HepG2 (cell line): ENCODE results near the gene PTPRD. TPM values are rescaled to one million over a fixed set of nuclear protein-coding genes. Genes with fewer than 3 reads are reported as not detected.
A peak's percentile ranks its signal among the peaks of the same experiment; 100 is the strongest.
"Not testable (repeated sequence)": the region's sequence is repeated elsewhere in the genome, so short reads cannot be mapped to it uniquely, and the experiment has no call there.

Experiments
- ATAC-seq: fragments of 200-7000 bp; cut with Tn5 transposase; 3 replicates; pipeline ENCODE4 v1.9.1; 2020; ENCODE audit warnings: mild to moderate bottlenecking, moderate library complexity
- BruUV-seq: library from RNA; stranded (reverse); fragments of 400-500 nt; replicated peaks from 2 replicates; lab custom pipeline; 2021; lab: Mats Ljungman, UMichigan
- CTCF ChIA-PET: fragments of 300-600 bp; formaldehyde crosslinking; extraction: SDS; loops from one replicate; lab custom pipeline; 2021; ENCODE audit warnings: low total read pairs, inconsistent platforms, low intra/inter-chr PET ratio; lab: Yijun Ruan, JAX
- POLR2A ChIA-PET: fragments of 350-600 bp; sonication (Branson Sonifier 250); formaldehyde crosslinking; loops from one replicate; lab custom pipeline; 2020; ENCODE audit warnings: antibody characterized with exemption, inconsistent platforms; lab: Yijun Ruan, JAX
- DNase-seq: peaks from one replicate; pipeline ENCODE4 v3.0.0-alpha.2; 2015; ENCODE audit warnings: low spot score
- FAIRE-seq: peaks from 3 replicates; lab custom pipeline; 2011; peaks lifted over from hg19 to GRCh38; lab: Jason Lieb, UNC
- H2AFZ ChIP-seq: one replicate; pipeline ENCODE4 v1.6.1; 2011; ENCODE audit warnings: low read length, inconsistent platforms
- H3K27ac ChIP-seq: fragments of 300-600 bp; 3 replicates; pipeline ENCODE4 v1.8.0; 2011; ENCODE audit warnings: mixed run types, mild to moderate bottlenecking, mixed read lengths, low read length, inconsistent platforms; ENCODE audit not compliant: insufficient read depth; ENCODE audit errors: extremely low read length
- H3K27me3 ChIP-seq, 2 experiments: fragments of 200-600 bp in 1 of 2; 2 replicates in 1 of 2; 3 replicates in 1 of 2; pipeline versions ENCODE4 v1.6.0 to v1.8.0; 2011; ENCODE audit warnings: low read length in 2 of 2, mild to moderate bottlenecking in 2 of 2, moderate library complexity in 2 of 2, inconsistent platforms in 1 of 2; ENCODE audit not compliant: insufficient read depth in 2 of 2, control insufficient read depth in 1 of 2
- H3K36me3 ChIP-seq, 2 experiments: fragments of 200-600 bp in 1 of 2; replicated peaks in 1 of 2; 2 replicates in 1 of 2; 3 replicates in 1 of 2; pipeline versions ENCODE4 v1.5.1 to v1.8.0; 2011; ENCODE audit warnings: low read length in 2 of 2, inconsistent platforms in 1 of 2; ENCODE audit not compliant: insufficient read depth in 2 of 2, control insufficient read depth in 1 of 2
- H3K4me1 ChIP-seq: 2 replicates; pipeline ENCODE4 v1.5.1; 2012; ENCODE audit warnings: low read length, inconsistent platforms; ENCODE audit not compliant: insufficient read depth
- H3K4me2 ChIP-seq: 2 replicates; pipeline ENCODE4 v1.6.0; 2011; ENCODE audit warnings: low read depth, low read length, inconsistent platforms
- H3K4me3 ChIP-seq, 3 experiments: fragments of 200-600 bp in 1 of 3; sonication (generic), shearing (Covaris generic) in 1 of 3; replicated peaks in 1 of 3; 2 replicates each; pipeline ENCODE4 v1.5.1; 2011 to 2016; ENCODE audit warnings: low read length in 3 of 3, inconsistent platforms in 2 of 3, low read depth in 2 of 3, mild to moderate bottlenecking in 2 of 3, control low read depth in 1 of 3, mixed read lengths in 1 of 3; ENCODE audit not compliant: insufficient read depth in 1 of 3
- H3K79me2 ChIP-seq: one replicate; pipeline ENCODE4 v1.6.1; 2011; ENCODE audit warnings: low read length, inconsistent platforms; ENCODE audit not compliant: insufficient read depth
- H3K9ac ChIP-seq: 2 replicates; pipeline ENCODE4 v1.6.0; 2011; ENCODE audit warnings: mild to moderate bottlenecking, low read depth, low read length, inconsistent platforms; ENCODE audit not compliant: insufficient read depth
- H3K9me3 ChIP-seq: 2 replicates; pipeline ENCODE4 v1.5.1; 2012; ENCODE audit warnings: mild to moderate bottlenecking, low read length
- H4K20me1 ChIP-seq: 2 replicates; pipeline ENCODE4 v1.6.0; 2011; ENCODE audit warnings: inconsistent platforms, mild to moderate bottlenecking, low read length, moderate library complexity; ENCODE audit not compliant: insufficient read depth
- FOXA1 ChIP-seq, 2 experiments: fragments of 450-650 bp in 1 of 2; sonication (generic) in 1 of 2; formaldehyde crosslinking in 1 of 2; IDR thresholded peaks; 2 replicates each; pipeline versions ENCODE4 v1.4.0 to v1.6.1; 2016 to 2020; ENCODE audit warnings: missing genetic modification reagents in 1 of 2
- FOXA3 ChIP-seq: IDR thresholded peaks from 2 replicates; pipeline ENCODE4 v1.6.1; 2016; ENCODE audit warnings: missing genetic modification reagents, missing compliant biosample characterization
- WGBS: methylation state at CpG from one replicate; pipeline ENCODE4 v1.1.6; 2017; ENCODE audit warnings: low lambda C conversion rate; 5-methylcytosine and 5-hydroxymethylcytosine counted together
- in situ Hi-C: cut with HindIII; loops from 2 replicates; pipeline ENCODE4 v1.10.0; 2017; ENCODE audit warnings: low pct_unique_long_range_greater_than_20kb; ENCODE audit not compliant: extremely low pct_ligation_motif_present
- intact Hi-C: fragments of 100-400 bp; cut with micrococcal nuclease; formaldehyde crosslinking; loops from one replicate; pipeline ENCODE4 v1.10.0; 2022; ENCODE audit not compliant: unreplicated experiment
- polyA plus RNA-seq, 8 experiments: library from polyadenylated mRNA; depleted of rRNA in 3 of 8; stranded (reverse) in 7 of 8; unstranded in 1 of 8; fragments of >200 nt; fragmentation: Illumina TruSeq in 4 of 8; extraction: Trizol in 4 of 8; gene quantifications; 2 replicates each; pipeline versions ENCODE4 v1.2.1 to v1.2.3, GENCODE V29; 2011 to 2016; ENCODE audit warnings: low read depth in 4 of 8, missing spikeins in 1 of 8, mixed read lengths in 1 of 8; ENCODE audit not compliant: insufficient read depth in 1 of 8
- total RNA-seq, 5 experiments: library from RNA; depleted of rRNA; stranded (reverse); fragments of >200 nt; fragmentation: Illumina TruSeq; extraction: Trizol; gene quantifications; 2 replicates each; pipeline ENCODE4 v1.2.3, GENCODE V29; 2016; ENCODE audit warnings: low read depth in 1 of 5
- TF ChIP-seq, protein P1 (sequence below): sonication (generic); formaldehyde crosslinking; IDR thresholded peaks from 2 replicates; pipeline ENCODE4 v1.4.0; 2020; ENCODE audit warnings: missing genetic modification reagents, borderline replicate concordance
- TF ChIP-seq, protein P2 (sequence below): sonication (generic); formaldehyde crosslinking; IDR thresholded peaks from 2 replicates; pipeline ENCODE4 v1.5.1; 2020; ENCODE audit warnings: mild to moderate bottlenecking, missing genetic modification reagents, moderate library complexity

The PTPRD gene
- total and polyA plus RNA-seq, 2 of the 13 experiments (the other 11 are each of a cell fraction or from before 2014, with no cell fraction given): 0.05 TPM; not detected in 1

- H3K9ac ChIP-seq; H3K36me3 ChIP-seq; BruUV-seq; POLR2A ChIA-PET; ATAC-seq; H2AFZ ChIP-seq; H3K79me2 ChIP-seq; in situ Hi-C loops; intact Hi-C loops; H3K4me1 ChIP-seq; H4K20me1 ChIP-seq; FAIRE-seq; TF ChIP-seq FOXA1 (IDR thresholded peaks at IDR 0.05): not testable (repeated sequence)
- 3% methylated on average over 12 of the region's 16 CpGs for WGBS
- TF ChIP-seq FOXA1 (CRISPR knock-in tag; IDR thresholded peaks at IDR 0.05) (peak; percentile 73), FOXA3 (CRISPR knock-in tag) (peak; percentile 26; the same call in 1 of the 2 replicates)
- TF ChIP-seq, protein P1, sequence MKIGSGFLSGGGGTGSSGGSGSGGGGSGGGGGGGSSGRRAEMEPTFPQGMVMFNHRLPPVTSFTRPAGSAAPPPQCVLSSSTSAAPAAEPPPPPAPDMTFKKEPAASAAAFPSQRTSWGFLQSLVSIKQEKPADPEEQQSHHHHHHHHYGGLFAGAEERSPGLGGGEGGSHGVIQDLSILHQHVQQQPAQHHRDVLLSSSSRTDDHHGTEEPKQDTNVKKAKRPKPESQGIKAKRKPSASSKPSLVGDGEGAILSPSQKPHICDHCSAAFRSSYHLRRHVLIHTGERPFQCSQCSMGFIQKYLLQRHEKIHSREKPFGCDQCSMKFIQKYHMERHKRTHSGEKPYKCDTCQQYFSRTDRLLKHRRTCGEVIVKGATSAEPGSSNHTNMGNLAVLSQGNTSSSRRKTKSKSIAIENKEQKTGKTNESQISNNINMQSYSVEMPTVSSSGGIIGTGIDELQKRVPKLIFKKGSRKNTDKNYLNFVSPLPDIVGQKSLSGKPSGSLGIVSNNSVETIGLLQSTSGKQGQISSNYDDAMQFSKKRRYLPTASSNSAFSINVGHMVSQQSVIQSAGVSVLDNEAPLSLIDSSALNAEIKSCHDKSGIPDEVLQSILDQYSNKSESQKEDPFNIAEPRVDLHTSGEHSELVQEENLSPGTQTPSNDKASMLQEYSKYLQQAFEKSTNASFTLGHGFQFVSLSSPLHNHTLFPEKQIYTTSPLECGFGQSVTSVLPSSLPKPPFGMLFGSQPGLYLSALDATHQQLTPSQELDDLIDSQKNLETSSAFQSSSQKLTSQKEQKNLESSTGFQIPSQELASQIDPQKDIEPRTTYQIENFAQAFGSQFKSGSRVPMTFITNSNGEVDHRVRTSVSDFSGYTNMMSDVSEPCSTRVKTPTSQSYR (CRISPR knock-in tag): peak; percentile 84
- TF ChIP-seq, protein P2, sequence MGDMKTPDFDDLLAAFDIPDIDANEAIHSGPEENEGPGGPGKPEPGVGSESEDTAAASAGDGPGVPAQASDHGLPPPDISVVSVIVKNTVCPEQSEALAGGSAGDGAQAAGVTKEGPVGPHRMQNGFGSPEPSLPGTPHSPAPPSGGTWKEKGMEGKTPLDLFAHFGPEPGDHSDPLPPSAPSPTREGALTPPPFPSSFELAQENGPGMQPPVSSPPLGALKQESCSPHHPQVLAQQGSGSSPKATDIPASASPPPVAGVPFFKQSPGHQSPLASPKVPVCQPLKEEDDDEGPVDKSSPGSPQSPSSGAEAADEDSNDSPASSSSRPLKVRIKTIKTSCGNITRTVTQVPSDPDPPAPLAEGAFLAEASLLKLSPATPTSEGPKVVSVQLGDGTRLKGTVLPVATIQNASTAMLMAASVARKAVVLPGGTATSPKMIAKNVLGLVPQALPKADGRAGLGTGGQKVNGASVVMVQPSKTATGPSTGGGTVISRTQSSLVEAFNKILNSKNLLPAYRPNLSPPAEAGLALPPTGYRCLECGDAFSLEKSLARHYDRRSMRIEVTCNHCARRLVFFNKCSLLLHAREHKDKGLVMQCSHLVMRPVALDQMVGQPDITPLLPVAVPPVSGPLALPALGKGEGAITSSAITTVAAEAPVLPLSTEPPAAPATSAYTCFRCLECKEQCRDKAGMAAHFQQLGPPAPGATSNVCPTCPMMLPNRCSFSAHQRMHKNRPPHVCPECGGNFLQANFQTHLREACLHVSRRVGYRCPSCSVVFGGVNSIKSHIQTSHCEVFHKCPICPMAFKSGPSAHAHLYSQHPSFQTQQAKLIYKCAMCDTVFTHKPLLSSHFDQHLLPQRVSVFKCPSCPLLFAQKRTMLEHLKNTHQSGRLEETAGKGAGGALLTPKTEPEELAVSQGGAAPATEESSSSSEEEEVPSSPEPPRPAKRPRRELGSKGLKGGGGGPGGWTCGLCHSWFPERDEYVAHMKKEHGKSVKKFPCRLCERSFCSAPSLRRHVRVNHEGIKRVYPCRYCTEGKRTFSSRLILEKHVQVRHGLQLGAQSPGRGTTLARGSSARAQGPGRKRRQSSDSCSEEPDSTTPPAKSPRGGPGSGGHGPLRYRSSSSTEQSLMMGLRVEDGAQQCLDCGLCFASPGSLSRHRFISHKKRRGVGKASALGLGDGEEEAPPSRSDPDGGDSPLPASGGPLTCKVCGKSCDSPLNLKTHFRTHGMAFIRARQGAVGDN (CRISPR knock-in tag): 0 out of 2 replicates have a peak, but pooled peaks have one; percentile 12
- TF ChIP-seq, all 625 proteins: peak for 4; not testable (repeated sequence) for 621
- DNase-seq, H3K9me3 ChIP-seq, CTCF ChIA-PET, H3K27ac ChIP-seq, H3K27me3 ChIP-seq: not testable (repeated sequence)
- H3K4me3 ChIP-seq: peak overlapping the region in 1 of 3 experiments; percentile 33; a peak in 1 of 6 replicates
- peak overlapping the region; percentile 42; the same call in 1 of the 2 replicates for H3K4me2 ChIP-seq
Observed at GRCh38 chr9:9931464-9931863, 681.3 kb downstream of the PTPRD start.
